Stomach (tissue), 4 donors: ENCODE results near the gene TTC21A.

Experiments
- CTCF ChIP-seq, 7 experiments: fragments of 450-650 bp in 4 of 7; fragments of 200-600 bp in 3 of 7; sonication (generic) in 3 of 7; IDR thresholded peaks; one replicate each; pipeline ENCODE4 v1.5.1; 2016 to 2019; ENCODE audit warnings: antibody characterized with exemption in 7 of 7, control low read depth in 2 of 7, mild to moderate bottlenecking in 1 of 7
- EP300 ChIP-seq: sonication (generic); formaldehyde crosslinking; IDR thresholded peaks from one replicate; pipeline ENCODE4 v1.6.1; 2017; ENCODE audit warnings: antibody characterized with exemption
- POLR2A ChIP-seq, 4 donors: fragments of 450-650 bp; IDR thresholded peaks; one replicate each; pipeline ENCODE4 v1.6.1; 2016; ENCODE audit warnings: antibody characterized with exemption in 4 of 4, control low read depth in 2 of 4, mild to moderate bottlenecking in 1 of 4, moderate library complexity in 1 of 4
- POLR2AphosphoS5 ChIP-seq, 3 donors: sonication (generic); formaldehyde crosslinking; IDR thresholded peaks; one replicate each; pipeline ENCODE4 v1.6.1; 2016; ENCODE audit warnings: antibody characterized with exemption in 3 of 3

GRCh38 chr3:39127908-39128304 lies 20.4 kb downstream of the TTC21A start:
- TF ChIP-seq POLR2AphosphoS5 (IDR thresholded peaks at IDR 0.05) (no peak), EP300 (no peak), CTCF (IDR thresholded peaks at IDR 0.05) (no peak), POLR2A (IDR thresholded peaks at IDR 0.05) (no peak)
